ENCODE data around the gene RYK. TPM values are rescaled to one million over a fixed set of nuclear protein-coding genes. Genes with fewer than 3 reads are reported as not detected.
"Not testable (repeated sequence)": the region's sequence is repeated elsewhere in the genome, so short reads cannot be mapped to it uniquely, and the experiment has no call there.

RYK gene
- polyA plus RNA-seq, 3 donors, result 16.0 to 44.3 (median 26.2) TPM

- H3K27ac ChIP-seq (ENCODE audit: low read depth, low read length), result no peak overlapping the region
- 91 to 94% (median 93%) methylated on average over 8 of the region's 8 CpGs for WGBS, 3 donors
Measured at GRCh38 chr3:134229038-134229437, 21.6 kb downstream of the RYK start.

GRCh38 chr3:134228479-134228878 is 22.2 kb downstream of the RYK start:
- H3K27ac ChIP-seq (ENCODE audit: low read depth, low read length), result no peak overlapping the region
- WGBS, 3 donors, result 90 to 99% (median 94%) methylated on average over 2 of the region's 2 CpGs

DNA sequence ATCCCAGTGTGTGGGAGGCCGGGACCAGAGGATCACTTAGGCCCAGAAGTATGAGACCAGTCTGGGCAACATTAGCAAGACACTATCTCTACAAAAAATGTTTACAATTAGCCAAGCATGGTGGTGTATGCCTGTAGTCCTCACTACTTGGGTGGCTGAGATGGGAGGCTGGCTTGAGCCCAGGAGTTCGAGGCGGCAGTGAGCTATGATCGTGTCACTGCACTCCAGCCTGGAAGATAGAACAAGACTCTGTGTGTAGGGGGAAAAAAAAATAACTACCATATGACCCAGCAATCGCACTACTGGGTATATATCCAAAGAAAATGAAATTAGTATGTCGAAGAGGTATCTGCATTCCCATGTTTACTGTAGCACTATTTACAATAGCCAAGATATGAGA is 22.6 kb downstream of the RYK start:
- WGBS, 3 donors, result 69 to 81% (median 80%) methylated on average over 6 of the region's 6 CpGs
- no peak overlapping the region for H3K27ac ChIP-seq (ENCODE audit: low read depth, low read length)

- not testable (repeated sequence) for H3K27ac ChIP-seq (ENCODE audit: low read depth, low read length)
- whole genome bisulfite sequencing, 3 donors, result 97 to 98% (median 97%) methylated on average over 1 of the region's 1 CpG
Measured at GRCh38 chr3:134224796-134225156, 25.9 kb downstream of the RYK start.

GRCh38 chr3:134222835-134223234 is 27.8 kb downstream of the RYK start:
- 46 to 81% (median 69%) methylated on average over 2 of the region's 2 CpGs for WGBS, 3 donors
- no peak overlapping the region for H3K27ac ChIP-seq (ENCODE audit: low read depth, low read length)

DNA sequence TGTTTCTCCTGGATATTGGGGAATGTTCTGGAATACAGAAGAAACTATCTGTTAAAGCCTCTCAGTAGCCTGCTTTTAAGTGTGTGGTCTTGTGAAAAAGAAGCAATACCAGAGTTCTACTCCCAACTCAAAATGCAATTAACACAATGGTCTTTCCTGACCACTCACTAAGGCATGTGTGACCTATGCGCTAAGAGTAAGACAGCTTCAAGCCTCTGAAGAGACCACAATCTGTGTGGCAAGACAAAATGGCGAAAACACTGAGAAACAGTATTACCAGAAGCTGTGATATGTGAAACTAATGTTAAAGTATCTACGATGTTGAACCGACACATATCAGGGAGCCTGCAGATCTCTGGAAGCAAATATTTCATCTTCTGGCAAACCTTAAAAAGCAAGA is 33.8 kb downstream of the RYK start:
- WGBS, 3 donors, result 86 to 97% (median 90%) methylated on average over 4 of the region's 4 CpGs
- no peak overlapping the region for H3K27ac ChIP-seq (ENCODE audit: low read depth, low read length)

DNA sequence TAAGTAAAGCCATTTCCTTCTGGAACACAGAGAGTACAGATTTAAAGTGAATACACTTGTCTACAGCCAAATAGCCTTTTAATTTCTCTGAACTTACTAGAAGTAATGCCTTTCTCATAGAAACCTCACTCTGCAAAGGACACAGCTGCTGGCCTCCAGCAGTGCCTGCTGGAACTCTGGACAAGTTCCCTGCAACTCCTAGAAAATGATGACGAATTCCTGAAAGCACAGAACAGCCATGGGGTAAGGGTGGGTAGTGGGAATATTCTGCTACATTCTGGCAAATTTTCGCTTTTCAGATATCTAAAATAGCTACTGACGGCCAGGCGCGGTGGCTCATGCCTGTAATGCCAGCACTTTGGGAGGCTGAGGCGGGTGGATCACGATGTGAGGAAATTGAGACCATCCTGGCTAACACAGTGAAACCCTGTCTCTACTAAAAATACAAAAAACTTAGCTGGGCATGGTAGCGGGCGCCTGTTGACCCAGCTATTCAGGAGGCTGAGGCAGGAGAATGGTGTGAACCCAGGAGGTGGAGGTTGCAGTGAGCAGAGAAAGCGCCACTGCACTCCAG is 34.4 kb downstream of the RYK start:
- 78 to 88% (median 81%) methylated on average over 10 of the region's 10 CpGs for WGBS, 3 donors
- H3K27ac ChIP-seq (ENCODE audit: low read depth, low read length), result no peak overlapping the region

DNA sequence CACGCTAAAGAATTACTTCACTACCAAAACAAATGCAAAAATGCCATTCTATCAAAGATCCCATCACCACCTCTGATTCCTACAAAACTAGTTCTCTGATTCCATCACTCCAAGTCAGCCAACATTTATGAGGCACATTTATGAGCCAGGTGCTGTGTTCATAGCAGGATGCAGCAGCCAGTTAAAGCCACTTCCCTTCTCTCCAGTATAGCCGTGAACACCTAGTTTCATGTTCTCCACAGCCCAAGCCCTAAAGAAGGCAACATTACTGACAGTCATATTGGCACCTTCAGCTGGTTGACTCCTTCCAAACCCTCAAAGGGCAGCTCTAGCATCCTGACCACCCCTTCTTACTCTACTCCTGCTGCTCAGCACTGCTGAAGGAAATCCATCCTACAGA is 36.4 kb downstream of the RYK start:
- 77 to 84% (median 79%) methylated on average over 2 of the region's 2 CpGs for WGBS, 3 donors
- no peak overlapping the region for H3K27ac ChIP-seq (ENCODE audit: low read depth, low read length)

GRCh38 chr3:134212967-134213665 is 37.5 kb downstream of the RYK start:
- H3K27ac ChIP-seq (ENCODE audit: low read depth, low read length), result no peak overlapping the region
- WGBS, 3 donors, result 25 to 34% (median 28%) methylated on average over 3 of the region's 3 CpGs

- H3K27ac ChIP-seq (ENCODE audit: low read depth, low read length), result no peak overlapping the region
- WGBS, 3 donors, result 27 to 39% (median 30%) methylated on average over 2 of the region's 2 CpGs
Measured at GRCh38 chr3:134211797-134212196, 38.9 kb downstream of the RYK start.

- WGBS, 3 donors, result 95 to 99% (median 96%) methylated on average over 4 of the region's 4 CpGs
- no peak overlapping the region for H3K27ac ChIP-seq (ENCODE audit: low read depth, low read length)
Measured at GRCh38 chr3:134205451-134205850, 45.2 kb downstream of the RYK start.

DNA sequence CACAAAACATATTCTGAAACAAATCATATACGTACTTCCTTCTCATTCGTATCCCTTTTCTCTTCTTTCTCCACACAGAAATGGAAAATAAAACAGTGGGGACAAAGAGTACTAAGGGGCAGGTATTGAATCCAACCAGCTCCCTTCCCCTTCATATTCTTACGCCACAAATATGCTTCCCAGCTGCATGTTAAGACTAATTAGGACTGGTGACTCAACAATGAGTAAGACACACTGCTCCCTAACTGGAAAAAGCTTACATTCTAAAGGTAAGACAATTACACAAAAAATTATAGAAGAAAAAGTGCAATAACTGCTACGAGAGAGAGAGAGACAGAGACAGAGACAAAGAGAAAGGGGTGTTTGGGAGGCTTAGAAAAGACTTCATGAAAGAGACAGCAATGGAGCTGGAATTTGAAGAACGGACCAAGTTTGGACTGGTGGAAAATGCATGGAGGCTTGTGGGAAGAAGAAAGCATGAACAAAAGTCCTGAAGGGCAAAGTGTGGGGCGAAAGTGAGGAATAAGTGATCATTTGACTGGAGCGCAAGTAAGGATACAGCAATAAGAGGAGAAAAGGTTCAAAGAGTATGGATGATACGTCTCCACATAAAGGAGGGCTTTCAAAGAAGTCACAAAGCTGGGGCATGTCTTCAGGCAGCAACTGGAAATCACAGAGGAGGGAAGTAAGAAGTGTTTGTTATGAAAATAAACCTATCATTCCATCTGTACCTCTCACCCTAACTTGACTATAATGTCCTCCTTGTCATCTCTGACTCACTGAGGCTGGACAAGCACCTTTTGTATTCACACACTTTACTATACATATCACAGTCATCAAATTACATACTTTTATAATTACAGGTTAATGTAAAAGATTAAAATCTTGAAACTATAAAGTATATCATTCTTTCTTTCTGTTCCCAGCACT is 49.2 kb downstream of the RYK start:
- H3K27ac ChIP-seq (ENCODE audit: low read depth, low read length), result no peak overlapping the region
- 89 to 97% (median 97%) methylated on average over 8 of the region's 8 CpGs for WGBS, 3 donors

GRCh38 chr3:134199880-134200279 is 50.8 kb downstream of the RYK start:
- WGBS, 3 donors, result 80 to 98% (median 91%) methylated on average over 7 to 8 of the region's 8 CpGs

DNA sequence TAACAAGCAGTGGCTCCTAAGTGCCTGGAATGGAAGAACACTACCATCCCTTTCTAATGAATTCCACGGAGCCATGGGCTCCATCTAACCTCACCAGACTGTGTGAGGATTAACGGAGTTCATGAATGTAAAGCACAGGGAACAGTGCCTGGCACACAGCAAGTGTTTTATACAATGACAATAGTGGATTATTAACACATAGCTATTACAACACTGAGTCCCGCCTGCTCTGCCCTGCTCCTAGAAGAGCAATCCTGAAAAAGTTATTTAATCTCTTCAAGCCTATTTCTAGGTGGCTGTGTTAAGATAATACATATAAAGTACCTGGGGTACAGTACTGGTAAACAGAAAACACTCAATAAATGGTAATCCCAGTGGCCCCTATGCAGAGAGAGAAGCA is 51.4 kb downstream of the RYK start:
- no peak overlapping the region for H3K27ac ChIP-seq (ENCODE audit: low read depth, low read length)
- 81 to 91% (median 82%) methylated on average over 3 of the region's 3 CpGs for WGBS, 3 donors

More at GRCh38 chr3:134199880-134200279, 50.8 kb downstream of the RYK start:
- not testable (repeated sequence) for H3K27ac ChIP-seq (ENCODE audit: low read depth, low read length)

DNA sequence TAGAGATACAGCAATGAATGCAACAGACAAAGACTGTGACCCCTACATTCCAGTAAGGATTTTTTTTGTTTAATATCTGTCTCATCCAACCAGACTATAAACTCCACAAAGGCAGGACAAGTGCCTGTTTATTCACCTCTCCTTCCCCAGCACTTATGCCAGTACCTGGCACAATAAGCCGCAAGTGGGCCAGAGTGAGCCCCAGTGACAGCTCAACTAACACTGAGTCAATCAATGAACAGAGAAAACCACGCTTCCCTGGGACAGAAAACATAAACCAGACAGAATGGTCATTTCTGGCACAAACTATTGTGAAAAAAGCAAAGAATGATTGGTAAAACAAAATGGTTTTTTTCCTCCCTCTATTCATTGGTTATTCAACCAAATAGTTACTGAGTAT is 52.2 kb downstream of the RYK start:
- WGBS, 3 donors, result 91 to 98% (median 91%) methylated on average over 2 of the region's 2 CpGs
- H3K27ac ChIP-seq (ENCODE audit: low read depth, low read length), result no peak overlapping the region

DNA sequence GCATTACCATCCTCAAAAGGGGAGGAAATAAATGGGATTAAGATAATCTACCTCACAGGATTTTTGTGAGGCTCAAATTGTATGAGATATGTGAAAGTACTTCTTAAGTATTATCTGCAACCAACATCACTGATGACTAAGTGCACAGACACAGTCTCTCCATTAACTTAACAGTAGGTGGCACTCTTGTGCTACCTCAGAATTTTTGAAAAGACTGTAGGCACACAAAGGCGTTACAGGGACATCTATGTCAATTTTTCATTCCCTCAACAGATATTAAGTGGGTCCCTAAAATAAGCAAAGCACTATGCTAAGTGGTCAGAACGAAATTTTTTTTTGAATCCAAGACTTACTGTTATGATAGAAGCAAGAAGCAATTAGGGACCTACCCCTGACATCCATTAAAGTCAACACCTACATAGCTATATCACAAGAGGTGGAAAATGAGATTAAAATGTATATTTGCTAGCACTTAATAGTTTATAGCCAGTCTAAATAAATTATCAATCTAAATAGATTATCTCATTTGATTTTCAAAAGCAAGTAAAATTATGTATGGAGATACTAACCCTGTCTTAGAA is 52.9 kb downstream of the RYK start:
- WGBS, 3 donors, result 8 to 15% (median 10%) methylated on average over 2 of the region's 2 CpGs

DNA sequence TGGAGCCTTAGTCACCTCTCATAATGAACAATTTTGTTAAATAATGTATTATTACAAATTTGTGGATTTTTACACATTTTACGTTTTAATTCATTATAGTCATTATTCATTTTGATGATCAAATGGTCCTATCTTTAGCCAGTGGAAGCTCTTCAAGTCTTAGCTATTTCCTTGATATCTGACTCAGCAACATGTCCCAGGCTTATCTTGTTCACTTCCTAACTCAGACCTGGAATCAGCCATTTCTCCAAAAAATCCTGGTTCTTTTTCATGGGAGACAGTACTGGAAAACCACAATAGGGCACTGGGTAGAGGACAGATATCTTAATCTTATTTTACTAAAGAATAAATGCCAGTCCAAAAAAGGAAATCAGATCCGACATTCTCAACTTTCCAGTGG is 56.4 kb downstream of the RYK start:
- no peak overlapping the region for H3K27ac ChIP-seq (ENCODE audit: low read depth, low read length)
- WGBS, 3 donors, result 79 to 92% (median 92%) methylated on average over 2 of the region's 2 CpGs

More for the DNA sequence above, 52.9 kb downstream of the RYK start:
- no peak overlapping the region for H3K27ac ChIP-seq (ENCODE audit: low read depth, low read length)

GRCh38 chr3:134190250-134190649 is 60.4 kb downstream of the RYK start:
- no peak overlapping the region for H3K27ac ChIP-seq (ENCODE audit: low read depth, low read length)
- WGBS, 3 donors, result 84 to 97% (median 96%) methylated on average over 3 of the region's 3 CpGs

DNA sequence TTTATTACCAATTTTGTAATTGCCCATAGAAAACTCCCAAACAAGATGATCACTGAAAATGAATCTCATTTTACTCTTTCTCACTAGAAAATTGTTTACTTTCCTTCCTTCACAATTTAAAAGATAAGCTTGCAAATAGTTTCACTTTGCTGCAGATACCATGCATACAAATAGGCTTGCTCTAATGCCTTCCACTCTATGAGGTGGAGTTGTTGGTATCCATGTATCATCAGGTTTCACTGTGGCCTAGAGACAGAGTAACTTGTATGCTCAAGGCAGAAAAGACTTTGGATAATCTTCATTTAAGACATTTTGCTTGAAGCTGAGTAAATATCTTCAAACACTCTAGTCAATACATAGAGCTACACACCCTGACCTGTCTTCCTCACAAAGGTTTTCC is 60.8 kb downstream of the RYK start:
- no peak overlapping the region for H3K27ac ChIP-seq (ENCODE audit: low read depth, low read length)
